ENCODE measurements around the gene ABCF3. TPM values are rescaled to one million over a fixed set of nuclear protein-coding genes. Genes with fewer than 3 reads are reported as not detected.

Gene ABCF3
- polyA plus RNA-seq, 4 donors: 53.5 to 62.6 (median 54.5) TPM

DNA sequence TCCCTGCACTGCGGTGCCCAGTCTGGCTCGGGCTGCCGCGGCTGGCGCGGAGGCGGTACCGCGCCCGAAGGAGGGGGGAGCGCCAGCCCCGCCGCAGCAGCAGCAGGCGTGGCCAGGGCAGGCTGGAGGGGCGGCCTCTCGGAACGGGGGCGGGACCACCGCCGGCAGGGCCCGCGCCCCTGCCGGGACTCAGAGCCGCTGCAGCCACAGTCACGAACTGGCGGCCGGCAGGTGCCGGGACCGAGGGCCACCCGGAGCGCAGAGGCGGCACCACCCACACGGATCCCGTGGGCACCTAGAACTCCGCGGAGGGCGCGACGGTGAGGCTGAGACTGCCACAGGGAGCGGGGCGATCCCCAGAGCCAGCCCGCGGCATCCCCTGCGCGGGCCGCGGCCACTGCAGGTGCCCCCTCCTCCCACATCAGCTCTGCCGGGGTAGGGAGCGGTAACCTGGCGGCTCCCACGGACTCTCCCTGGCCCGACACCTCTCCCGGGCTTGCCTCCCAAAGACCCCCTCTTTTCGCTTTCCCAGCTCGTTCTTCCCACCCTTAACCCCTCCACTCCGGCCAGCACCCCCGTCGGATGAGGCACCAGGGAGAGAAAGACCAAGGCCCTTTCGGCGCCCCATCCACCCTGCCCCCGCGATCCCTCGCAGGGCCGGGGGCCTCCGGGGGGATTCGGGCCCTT, 43.5 kb downstream of the ABCF3 start, which contains the start of gene VWA5B2:
TSS of gene VWA5B2 (plus strand) at position 192 of the 687 bp plus-strand sequence. CDS start 944 bp downstream, outside the sequence.
- no peak for DNase-seq (ENCODE audit: low read depth in 4 of 4, low spot score in 3 of 4)

DNA sequence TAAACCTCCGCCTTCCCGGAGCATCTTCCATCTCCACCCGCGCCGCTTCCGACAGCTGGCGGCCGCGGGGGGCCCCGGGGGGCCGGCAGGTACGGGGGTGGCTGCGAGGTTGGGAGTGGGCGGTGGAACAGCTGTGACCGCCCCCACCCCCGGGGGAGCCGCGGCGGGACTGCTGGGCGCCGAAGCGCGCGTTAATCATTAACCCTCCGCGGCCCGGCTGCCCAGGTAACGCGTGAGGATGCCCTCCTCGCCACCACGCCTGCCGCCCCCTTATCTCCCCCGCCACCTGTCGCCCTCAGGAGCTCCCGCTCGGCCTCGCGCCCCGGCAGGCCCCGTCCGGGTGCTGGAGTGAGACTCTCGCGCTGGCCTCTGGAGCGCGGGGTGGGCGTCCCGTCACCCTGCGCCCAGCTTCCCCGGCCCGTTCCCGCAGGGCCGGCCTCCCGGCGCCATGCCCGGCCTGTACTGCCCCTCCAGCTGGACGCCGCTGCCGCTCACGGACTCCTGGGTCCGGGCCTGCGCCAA, 44.1 kb downstream of the ABCF3 start:
- DNase-seq (ENCODE audit: low read depth in 4 of 4, low spot score in 3 of 4): no peak

DNA sequence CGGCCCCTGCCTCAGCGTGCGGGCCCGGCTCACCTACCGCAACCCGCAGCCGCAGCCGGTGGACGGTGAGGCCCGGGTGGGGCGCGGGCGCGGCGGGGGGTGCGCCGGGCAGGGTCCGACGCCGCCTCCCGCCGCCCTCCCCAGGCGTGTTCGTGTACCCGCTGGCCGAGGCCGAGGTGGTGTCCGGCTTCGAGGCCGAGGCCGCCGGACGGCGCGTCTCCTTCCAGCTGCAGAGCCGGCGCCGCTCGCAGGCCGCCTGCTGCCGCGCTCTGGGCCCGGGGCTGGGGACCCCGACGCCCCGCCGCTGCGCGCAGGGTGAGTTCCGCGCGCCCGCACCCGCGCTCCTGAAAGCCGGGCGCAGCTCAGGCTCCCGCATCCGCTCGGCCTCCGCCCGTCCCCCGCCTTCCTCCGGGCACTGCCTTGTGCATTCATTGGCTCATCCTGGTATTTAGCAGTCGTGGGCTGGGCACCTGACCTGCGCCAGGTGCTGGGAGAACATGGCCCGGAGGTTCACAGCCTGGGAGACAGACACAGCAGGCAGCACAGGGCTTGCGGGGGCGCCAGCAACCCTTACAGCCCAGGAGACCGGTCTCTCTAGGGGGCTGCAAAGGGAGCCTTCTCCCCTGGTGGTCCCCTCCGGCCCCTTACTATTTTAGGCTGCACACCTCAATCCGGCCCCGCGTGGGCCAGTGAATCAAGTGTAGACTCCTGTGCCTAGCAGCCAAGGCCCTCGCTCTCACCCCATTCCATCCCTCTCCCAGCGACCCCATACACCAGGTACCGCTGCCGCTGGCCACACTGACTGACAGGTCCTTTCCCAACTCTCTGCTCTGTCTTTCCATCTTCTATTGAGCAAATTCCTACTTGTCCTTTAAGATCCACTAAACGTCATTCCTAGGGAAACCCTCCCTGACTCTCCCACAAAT, 44.9 kb downstream of the ABCF3 start:
- DNase-seq (ENCODE audit: low read depth in 4 of 4, low spot score in 3 of 4): no peak

DNA sequence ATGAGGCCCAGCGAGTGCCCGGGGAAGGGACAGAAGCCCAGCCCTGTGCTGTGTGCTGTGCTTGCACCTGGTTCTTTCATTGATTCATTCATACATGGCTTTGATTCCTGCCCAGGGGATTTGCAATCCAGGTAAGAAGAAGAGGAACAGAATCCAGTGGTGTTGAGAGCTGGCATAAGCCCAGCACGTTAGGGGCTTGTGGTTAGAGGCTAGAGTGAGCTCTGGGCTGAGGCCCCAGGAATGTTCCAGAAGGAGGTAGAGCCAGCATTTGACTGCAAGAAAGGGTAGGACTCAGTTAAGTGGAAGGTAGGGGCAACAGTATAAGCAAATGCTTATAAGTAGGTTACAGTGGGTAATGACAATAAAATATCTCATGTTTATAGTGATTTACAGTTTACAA, 45.7 kb downstream of the ABCF3 start:
- no peak for DNase-seq (ENCODE audit: low read depth in 4 of 4, low spot score in 3 of 4)

DNA sequence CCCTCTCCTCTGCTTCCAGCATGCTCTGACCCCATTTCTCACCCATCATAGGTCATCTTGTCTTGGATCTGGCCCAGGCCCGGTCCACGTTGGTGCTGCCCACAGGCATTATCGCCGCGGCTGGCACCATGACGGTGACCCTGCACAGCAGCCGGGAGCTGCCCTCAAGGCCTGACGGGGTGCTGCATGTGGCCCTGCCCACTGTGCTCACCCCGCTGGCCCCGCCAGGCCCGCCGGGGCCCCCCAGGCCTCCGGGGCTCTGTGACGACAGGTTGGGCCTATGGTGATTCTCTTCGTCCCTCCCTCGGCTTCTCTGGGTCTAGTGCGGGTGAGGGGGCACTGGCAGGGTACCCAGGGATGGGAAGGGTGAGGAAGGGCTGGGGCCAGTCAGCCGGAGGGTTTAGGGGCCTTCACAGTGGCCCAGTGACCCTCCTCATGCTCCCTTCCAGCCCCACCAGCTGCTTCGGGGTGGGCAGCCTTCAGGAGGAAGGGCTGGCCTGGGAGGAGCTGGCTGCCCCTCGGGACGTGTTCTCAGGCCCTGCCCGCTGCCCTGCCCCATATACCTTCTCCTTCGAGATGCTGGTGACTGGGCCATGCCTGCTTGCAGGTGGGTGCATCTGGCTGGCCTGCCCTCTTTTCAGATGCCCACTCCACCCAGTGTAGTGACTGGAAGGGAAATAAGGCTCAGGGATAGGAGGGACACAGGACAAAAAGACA, 47.3 kb downstream of the ABCF3 start:
- no peak for DNase-seq (ENCODE audit: low read depth in 4 of 4, low spot score in 3 of 4)

DNA sequence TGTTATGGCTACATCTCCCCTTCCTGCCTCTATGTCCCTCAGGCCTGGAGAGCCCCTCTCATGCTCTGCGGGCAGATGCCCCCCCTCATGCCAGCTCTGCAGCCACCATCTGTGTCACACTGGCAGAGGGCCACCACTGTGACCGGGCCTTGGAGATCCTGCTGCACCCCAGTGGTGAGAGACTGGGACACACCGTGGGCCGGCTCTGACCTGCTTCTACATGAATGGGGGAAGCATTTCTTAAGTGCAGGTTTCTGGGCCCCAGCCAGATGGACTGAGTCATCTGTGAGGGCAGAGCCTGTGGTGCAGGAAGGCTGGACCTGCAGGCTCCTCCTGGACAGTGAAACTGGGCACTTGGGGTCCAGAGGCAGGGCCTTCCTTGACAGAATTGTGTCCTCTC, 48.2 kb downstream of the ABCF3 start:
- DNase-seq (ENCODE audit: low read depth in 4 of 4, low spot score in 3 of 4): no peak

DNA sequence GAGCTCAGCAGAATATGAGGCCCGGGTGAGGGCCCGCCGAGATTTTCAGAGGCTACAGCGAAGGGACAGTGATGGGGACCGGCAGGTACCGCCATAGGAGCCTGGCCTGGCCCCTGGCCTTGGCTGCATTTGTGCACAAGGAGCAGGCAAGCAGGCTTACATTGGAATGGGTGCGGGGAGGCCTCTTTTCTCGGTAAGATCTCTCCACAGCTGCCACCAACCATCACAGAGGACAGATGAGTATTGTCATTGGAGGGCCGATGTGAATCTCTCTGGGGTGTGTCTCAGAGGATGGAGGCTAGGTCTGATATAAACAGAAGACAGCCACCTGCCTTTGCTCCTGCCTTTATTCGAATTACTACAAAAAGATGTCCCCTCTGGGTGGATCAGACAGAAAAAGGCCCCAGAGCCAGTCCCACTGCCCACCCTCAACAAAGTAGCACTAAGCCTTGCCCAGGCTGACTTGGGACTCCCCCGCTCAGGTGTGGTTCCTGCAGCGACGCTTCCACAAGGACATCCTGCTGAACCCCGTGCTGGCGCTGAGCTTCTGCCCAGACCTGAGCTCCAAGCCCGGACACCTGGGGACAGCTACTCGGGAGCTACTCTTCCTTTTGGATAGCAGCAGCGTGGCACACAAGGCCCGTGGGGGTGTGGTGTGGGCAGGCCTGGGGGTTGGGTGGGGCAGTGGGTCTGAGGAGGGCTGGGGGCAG, 48.8 kb downstream of the ABCF3 start:
- no peak for DNase-seq (ENCODE audit: low read depth in 4 of 4, low spot score in 3 of 4)

DNA sequence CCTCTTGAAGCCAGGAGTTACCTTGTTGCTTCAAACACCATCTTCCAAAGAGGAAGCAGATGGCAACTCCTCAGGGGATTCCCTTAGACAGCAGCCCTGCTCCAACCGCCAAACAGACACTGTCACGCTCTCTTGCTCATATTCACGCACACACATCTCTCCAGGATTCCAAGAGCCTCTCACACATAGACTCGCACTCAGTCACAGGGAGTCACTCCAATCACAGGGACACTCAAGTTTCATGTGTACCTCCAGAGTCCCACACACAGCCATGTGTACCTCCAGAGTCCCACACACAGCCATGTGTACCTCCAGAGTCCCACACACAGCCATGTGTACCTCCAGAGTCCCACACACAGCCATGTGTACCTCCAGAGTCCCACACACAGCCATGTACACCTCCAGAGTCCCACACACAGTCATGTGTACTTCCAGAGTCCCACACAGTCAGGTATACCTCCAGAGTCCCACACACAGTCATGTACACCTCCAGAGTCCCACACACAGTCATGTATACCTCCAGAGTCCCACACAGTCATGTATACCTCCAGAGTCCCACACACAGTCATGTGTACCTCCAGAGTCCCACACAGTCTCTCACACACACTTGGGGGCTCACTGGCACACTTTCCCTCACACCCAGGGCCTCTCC, 49.5 kb downstream of the ABCF3 start:
- DNase-seq (ENCODE audit: low read depth in 4 of 4, low spot score in 3 of 4): no peak

DNA sequence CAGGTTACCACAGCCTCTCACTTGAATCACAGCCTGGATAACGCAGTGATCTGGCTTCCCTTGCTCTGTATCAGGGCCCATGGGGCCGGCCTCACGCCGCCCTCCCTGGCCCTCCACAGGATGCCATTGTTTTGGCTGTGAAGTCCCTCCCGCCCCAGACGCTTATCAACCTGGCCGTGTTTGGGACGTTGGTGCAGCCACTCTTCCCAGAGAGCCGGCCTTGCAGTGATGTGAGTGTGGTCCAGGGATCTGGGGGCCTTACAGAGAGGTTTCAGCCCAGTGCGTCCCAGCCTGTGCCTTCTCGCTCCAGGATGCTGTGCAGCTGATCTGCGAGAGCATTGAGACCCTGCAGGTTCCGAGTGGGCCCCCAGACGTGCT, 50.0 kb downstream of the ABCF3 start:
- no peak for DNase-seq (ENCODE audit: low read depth in 4 of 4, low spot score in 3 of 4)

DNA sequence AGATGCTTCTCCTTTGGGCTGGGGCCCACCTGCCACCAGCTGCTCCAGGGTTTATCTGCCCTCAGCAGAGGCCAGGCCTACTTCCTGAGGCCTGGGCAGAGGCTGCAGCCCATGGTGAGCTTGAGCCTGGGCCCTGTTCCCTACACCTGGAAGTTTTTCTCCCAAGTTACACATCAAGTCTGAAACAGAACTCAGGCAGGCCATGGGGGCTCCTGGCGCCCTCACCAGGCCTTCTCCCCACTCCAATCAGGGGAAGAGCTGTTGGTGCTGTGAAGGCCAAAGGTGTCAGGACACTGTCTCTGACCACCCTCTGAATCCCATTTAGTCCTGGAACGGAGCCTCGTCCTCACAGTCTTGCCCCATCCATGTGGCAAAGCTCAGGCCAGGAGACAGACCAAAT, 50.6 kb downstream of the ABCF3 start:
- no peak for DNase-seq (ENCODE audit: low read depth in 4 of 4, low spot score in 3 of 4)

DNA sequence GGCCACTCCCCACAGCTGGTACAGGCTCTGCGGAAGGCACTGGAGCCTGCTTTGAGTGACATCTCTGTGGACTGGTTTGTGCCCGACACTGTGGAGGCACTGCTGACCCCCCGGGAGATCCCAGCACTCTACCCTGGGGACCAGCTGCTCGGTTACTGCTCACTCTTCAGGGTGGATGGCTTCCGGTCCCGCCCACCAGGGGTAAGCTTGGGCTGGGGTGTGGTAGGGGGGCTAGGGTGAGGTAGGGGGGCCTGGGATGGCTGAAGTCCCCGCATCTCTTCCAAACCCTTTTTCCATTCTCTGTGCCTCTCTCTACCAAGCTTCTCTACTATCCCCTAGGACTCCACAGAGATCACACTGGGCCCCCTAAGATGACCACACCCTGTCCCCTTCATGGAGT, 51.2 kb downstream of the ABCF3 start:
- no peak for DNase-seq (ENCODE audit: low read depth in 4 of 4, low spot score in 3 of 4)

DNA sequence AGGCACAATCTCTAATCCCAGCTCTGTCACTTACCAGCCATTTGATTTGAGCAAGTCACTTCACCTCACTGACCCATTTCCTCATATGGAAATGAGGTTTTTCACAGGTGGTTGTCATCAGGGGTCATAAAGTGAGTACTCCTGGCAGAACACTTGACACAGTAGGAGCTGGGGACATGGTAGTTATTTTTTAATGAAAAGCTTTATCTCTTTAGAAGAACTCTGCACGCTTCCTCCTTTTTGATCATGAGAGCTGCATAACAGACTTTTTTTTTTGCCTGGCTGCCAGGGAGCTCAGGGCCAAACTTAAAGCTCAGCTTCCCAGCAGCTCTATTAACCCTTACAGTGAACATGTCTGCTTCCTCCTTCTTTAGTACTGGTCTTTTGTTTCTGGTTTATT, 51.8 kb downstream of the ABCF3 start:
- DNase-seq (ENCODE audit: low read depth in 4 of 4, low spot score in 3 of 4): no peak

DNA sequence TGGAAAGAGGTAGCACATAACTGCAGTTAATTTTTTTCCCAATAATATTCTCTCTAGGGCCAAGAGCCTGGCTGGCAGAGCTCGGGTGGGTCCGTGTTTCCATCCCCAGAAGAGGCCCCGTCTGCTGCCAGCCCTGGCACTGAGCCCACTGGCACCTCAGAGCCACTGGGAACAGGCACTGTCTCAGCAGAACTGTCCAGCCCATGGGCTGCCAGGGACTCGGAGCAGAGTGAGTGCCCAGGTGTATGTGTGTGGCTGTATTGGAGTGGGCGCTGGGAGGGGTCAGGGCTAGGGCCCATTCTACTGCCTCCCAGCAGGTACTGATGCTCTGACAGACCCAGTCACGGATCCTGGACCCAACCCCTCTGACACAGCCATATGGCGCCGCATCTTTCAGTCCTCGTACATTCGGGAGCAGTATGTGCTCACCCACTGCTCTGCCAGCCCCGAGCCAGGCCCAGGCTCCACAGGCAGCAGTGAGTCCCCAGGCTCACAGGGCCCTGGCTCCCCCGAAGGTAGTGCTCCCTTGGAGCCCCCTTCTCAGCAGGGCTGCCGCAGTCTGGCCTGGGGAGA, 52.3 kb downstream of the ABCF3 start:
- DNase-seq (ENCODE audit: low read depth in 4 of 4, low spot score in 3 of 4): no peak

DNA sequence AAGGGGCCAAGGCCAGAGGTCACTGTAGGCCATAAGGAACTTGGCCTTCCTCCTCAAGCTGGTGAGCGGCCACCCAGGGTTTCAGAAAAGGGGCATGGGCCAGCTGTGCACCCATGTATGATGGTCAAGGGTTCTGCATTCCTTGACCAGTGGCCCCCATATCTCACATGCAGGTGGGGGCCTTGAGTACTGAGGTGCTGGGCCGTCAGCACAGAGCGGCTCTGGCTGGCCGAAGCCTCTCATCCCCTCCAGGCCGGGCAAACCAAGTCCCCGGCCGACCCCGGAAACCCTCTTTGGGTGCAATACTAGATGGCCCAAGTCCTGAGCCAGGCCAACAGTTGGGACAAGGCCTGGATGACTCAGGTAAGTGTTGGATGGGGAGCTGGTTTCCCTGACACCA, 53.2 kb downstream of the ABCF3 start:
- no peak for DNase-seq (ENCODE audit: low read depth in 4 of 4, low spot score in 3 of 4)

DNA sequence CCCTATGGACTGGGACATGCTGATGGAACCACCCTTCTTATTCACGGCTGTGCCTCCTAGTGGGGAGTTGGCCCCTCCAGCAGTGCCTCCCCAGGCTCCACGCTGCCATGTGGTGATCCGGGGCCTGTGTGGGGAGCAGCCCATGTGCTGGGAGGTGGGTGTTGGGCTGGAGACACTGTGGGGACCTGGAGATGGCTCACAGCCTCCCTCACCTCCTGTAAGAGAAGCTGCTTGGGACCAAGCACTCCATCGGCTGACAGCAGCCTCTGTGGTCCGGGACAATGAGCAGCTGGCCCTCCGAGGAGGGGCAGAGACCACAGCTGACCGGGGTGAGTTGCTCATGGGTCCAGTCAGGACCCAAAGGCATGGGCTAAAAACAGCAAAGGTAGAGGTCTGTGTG, 53.7 kb downstream of the ABCF3 start:
- DNase-seq (ENCODE audit: low read depth in 4 of 4, low spot score in 3 of 4): no peak

DNA sequence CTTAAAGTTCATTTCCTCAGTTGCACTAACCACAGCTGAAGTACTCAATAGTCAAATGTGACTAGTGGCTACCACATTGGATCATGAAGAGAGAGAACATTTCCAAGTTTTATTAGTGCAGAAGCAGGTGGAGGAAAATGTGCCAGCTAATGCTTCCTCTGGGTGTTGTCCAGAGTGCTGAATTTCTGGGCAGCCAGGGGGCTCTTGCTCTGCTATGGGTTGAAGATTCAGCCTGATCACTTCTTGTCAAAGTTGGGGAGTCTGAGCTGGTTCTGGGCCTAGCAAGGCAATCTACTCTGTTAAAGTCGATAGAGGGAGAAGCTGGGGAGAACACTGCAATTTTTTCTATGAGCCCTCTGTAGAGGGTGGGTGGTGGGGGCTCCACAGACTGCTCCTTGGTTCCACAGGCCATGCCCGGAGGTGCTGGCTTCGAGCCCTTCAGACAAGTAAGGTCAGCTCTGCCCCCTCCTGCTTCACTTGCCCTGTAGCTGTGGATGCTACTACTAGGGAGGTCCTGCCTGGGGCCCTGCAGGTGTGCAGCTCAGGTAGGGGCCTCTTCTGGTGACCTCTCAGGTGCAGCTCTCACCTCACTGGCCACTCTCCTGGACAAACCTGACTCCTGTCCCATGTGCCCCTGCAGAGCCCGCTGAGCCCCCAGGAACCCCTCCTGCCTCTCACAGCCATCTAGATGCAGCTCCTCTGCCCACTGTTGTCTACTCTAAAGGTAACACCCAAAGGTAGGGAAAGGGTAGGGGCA, 54.6 kb downstream of the ABCF3 start:
- DNase-seq (ENCODE audit: low read depth in 4 of 4, low spot score in 3 of 4): no peak

DNA sequence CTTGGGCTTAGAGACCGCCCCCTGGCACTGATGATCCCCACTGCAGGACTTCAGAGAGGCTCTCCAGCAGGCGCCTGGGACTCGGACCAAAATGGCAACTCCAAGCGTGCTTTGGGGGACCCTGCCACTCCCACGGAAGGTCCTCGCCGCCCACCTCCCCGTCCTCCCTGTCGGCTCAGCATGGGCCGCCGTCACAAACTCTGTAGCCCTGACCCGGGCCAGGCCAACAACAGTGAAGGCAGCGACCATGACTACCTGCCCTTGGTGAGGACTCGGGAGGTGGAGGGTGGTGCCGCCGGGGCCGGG, 55.1 kb downstream of the ABCF3 start:
- DNase-seq (ENCODE audit: low read depth in 4 of 4, low spot score in 3 of 4): no peak

DNA sequence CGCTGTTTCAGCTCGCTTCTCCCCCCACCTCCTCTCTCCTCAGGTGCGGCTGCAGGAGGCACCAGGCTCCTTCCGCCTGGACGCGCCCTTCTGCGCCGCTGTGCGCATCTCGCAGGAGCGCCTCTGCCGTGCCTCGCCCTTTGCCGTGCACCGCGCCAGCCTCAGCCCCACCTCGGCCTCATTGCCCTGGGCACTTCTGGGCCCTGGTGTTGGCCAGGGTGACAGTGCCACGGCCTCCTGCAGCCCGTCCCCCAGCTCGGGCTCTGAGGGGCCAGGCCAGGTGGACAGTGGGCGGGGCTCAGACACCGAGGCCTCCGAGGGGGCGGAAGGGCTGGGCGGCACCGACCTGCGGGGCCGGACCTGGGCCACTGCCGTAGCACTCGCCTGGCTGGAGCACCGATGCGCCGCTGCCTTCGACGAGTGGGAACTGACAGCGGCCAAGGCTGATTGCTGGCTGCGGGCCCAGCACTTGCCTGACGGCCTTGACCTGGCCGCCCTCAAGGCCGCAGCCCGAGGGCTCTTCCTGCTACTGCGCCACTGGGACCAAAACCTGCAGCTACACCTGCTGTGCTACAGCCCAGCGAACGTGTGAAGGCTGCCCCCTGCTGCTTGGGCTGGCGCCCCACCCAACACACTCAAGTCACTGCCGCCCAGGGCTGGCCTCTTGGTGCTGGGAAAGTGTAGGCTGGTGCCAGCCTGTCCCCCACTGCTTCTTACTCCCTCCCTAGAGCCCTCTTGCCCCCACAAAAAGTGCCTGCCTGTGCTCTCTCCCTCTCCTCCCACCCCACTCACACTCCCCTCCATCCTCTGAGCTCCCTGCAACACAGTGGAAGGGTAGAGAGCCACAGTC, 55.7 kb downstream of the ABCF3 start:
- no peak for DNase-seq (ENCODE audit: low read depth in 4 of 4, low spot score in 3 of 4)

Data from right renal pelvis (tissue), 4 donors.